Measurements from ENCODE around the gene ARHGAP42.

DNA sequence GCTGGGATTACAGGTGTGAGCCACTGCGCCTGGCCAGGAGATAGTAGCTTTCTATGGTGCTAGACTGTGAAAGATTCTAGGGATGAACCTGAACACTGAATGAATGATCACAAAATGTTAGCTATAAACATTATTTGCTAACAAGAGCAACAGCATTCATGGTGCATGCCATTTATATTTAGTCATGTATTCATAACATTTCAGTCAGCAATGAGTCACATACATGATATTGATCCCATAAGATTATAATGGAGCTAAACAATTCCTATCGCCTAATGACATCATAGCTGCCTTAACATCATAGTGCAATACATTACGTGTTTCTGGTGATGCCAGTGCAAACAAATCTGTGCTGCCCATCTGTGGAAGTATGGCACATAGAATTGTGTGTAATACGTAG lies 164.1 kb downstream of the ARHGAP42 start:
- TF ChIP-seq EZH2 (IDR thresholded peaks at IDR 0.05; ENCODE audit: insufficient read depth, low read length) = no peak
- TF ChIP-seq, protein P1, sequence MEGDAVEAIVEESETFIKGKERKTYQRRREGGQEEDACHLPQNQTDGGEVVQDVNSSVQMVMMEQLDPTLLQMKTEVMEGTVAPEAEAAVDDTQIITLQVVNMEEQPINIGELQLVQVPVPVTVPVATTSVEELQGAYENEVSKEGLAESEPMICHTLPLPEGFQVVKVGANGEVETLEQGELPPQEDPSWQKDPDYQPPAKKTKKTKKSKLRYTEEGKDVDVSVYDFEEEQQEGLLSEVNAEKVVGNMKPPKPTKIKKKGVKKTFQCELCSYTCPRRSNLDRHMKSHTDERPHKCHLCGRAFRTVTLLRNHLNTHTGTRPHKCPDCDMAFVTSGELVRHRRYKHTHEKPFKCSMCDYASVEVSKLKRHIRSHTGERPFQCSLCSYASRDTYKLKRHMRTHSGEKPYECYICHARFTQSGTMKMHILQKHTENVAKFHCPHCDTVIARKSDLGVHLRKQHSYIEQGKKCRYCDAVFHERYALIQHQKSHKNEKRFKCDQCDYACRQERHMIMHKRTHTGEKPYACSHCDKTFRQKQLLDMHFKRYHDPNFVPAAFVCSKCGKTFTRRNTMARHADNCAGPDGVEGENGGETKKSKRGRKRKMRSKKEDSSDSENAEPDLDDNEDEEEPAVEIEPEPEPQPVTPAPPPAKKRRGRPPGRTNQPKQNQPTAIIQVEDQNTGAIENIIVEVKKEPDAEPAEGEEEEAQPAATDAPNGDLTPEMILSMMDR (IDR thresholded peaks at IDR 0.05; ENCODE audit: insufficient read depth, low read depth, low read length) = no peak
